Hematopoietic multipotent progenitor cell treated with erythropoietin and hydrocortisone succinate and interleukin-3 and kit ligand, for 8 days (in vitro differentiated cells): ENCODE results near the gene PABPC1L.
A peak's percentile ranks its signal among the peaks of the same experiment; 100 is the strongest.

Source experiments
- DNase-seq: peaks from one replicate; pipeline ENCODE4 v3.0.0-alpha.2; 2015

The PABPC1L gene

DNA sequence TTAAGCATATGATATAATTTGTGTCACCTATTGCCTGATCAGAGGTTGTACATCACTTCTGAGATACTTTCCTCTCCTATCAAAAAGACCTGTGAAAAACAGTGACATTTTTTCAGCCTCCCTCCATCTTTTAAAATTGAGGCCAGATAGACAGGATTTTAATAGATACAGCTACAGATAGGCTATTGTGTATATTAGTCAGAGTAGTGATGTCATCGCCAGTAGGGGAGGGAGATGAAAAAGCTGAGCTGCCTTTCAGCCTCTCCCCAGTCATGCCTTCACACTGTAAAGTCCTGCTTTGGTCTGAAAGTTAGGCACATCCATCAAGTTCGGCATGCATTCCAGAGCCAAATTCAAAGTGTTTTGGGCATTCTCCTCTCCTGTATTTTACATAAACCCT is 7.9 kb upstream of the PABPC1L start:
- DNase-seq, result no peak

DNA sequence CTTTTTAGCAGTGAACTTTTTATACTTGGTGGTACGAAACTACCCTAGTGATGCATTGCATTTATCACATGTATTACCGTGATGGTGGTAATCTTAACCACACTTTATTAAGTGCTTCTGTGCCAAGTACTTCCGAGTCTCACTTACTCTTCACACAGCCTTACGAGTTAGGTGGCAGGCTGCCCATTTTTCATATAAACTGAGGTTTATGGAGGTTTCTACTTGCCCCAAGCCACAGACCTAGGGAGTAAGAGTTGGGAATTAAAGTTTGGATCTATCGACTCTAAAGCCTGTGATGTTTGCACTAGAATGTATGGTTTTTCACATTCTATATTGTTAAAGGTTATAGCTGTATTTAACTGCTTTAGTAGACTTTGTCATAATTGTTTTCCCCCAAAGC is 5.5 kb upstream of the PABPC1L start:
- DNase-seq, result no peak

DNA sequence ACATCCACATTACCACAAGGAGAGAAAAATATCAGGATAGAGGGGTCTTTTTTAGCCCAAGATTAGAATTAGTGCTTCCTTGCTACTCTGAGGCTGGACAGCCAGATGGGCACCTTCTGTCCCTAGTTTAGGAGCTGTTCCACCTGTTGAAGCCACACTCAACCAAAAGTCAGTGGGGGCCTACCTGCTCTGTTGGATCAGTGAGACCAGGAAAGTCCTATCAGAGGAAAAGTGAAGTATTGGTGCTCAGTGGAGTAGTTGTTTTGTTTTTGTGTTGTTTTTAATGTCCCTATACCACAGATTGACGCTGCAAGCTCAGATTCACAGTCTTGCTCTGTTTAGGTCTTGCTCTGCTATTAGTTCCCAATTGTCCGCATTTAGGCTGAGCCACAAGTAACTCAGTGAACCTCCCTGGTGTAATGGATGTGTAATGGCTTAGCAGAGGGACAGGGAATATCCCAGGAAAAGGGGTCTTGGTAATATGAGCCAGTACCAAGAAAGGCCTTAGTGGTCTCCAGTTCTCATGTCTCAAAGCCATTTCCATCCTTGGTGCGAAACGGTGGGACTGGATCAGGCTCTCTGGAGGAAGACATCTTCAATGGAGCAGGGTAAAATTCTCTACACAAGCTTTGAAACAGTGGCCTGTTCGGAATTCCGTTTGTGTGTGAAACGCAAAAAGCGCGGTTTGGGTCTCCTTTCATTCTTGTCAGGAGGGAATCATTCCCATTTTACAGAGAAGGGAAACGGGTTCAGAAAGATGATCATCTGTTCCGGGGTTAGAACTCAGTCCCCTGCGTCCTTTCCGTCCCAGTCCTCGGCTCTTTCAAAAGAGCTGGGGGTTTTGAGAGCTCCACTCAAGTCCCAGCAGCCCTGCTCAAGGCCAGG is 631 bp upstream of the PABPC1L start:
- no peak for DNase-seq

DNA sequence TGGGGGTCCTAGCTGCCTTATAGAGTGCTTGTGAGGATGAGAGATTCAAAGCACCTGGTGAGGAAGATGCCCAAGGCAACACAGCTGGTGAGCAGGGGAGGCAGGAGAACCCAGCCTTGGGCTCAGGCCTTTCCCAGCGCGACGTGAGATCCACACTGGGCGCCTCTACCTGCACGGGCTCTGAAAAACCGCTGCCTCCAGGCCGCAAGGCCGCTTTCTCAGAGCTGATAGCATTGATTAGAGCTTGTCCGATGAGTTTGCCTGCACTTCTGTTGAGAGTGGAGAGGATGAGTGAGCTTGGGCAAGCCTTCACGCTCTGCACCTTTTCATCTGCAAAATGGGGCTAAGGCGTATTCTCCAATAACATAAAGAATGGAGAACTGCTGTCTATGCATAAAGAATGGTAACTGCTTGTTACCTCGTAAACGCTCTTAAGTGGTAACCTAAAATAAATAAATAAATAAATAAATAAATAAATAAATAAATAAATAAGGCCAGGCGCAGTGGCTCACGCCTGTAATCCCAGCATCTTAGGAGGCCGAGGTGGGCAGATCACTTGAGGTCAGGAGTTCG is 916 bp downstream of the PABPC1L start:
- DNase-seq, result no peak

DNA sequence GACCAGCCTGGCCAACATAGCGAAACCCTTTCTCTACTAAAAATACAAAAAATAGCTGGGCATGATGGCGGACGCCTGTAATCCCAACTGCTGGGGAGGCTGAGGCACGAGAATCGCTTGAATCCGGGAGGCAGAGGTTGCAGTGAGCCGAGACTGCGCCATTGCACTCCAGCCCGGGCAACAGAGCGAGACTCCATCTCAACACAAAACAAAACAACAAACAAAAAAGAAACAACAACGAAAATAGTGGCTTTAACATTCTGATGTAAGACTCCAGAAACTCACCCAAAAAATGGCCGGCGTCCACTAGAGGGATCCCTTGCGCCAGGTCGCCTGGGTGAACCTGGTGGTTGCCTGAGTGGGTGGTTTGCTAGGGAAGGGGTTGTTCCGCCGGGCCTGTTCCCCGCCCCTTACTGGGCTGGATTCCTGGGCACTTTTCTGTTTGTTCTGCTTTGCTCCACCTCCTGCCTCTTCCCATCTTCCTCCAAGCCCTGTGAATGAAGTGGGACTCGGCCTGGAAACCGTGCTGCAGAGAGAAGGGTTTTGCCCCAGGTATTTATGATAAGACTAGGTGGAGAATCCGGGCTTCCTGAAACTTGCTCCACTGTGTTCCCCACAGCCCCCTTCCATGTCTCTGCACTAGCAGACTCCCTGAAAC is 1.5 kb downstream of the PABPC1L start:
- DNase-seq, result peak; percentile 72

DNA sequence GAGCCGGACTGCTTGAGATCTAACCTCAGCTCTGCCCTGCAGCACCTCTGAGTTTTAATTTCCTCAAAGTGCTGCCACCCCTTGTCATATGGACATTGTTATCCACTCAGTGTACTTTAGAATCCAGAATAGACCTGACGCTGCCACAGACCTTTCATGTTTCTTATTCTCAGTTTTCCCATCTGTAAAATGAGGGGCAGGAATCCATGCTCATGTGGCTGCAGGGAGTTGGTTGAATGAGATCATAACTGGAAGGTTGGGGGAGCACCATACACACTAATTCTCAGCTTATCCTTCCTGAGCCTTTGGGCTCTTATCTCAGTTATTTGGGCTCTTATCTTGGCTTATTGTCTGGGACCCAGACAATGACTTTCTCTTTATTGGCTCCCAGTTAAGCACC is 2.3 kb downstream of the PABPC1L start:
- no peak for DNase-seq

DNA sequence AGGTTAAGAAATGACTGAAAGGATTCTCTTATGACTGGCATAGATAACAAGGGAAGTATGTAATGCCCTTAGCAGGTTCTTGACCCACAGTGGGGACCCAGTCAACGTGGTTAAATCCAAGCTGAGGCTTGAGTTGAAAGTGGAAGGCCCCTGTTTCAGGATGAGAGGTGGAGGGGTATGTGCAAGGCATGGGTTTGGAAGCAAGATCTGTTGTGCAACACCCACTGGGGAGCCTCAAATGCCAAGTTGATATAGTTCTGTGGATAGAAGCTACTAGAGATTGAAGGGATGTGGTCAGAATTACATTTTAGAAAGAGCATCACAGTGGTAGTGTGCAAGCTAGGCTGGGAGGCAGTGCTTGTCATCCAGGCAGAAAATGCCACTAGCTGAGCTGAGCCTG is 5.1 kb downstream of the PABPC1L start:
- DNase-seq, result no peak

DNA sequence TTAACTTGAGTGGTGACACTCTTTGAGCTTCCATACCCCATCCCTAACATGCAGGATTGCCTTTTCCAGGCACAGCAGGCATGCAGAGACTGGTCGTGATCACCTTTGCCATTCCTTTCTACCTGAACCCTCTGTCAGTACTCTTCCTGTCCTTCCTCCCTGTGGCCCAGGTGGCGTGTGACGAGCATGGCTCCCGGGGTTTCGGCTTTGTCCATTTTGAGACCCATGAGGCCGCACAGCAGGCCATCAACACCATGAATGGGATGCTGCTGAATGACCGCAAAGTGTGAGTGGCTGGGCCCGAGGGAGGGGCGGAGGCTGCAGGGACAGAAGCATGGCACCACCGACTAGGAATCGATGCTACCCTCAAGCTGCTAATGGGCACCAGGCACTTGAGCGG is 6.7 kb downstream of the PABPC1L start:
- DNase-seq, result no peak

DNA sequence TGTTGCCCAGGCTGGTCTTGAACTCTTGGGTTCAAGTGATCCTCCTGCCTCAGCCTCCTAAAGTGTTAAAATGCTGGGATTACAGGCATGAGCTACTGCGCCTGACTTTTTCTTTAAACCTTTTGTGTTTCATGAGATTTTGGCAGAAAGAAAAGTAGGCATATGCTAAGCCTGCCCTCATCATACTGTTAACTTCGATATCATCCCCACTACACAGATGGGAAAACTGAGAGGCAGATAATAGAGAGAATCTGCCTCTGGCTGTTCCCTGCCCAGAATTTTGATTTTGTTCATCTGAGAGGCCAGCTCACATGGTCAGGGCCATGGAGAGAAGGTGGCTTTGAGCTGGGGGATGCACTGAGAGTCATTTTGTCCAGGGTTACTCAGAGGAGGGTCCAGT is 7.5 kb downstream of the PABPC1L start:
- DNase-seq, result no peak

DNA sequence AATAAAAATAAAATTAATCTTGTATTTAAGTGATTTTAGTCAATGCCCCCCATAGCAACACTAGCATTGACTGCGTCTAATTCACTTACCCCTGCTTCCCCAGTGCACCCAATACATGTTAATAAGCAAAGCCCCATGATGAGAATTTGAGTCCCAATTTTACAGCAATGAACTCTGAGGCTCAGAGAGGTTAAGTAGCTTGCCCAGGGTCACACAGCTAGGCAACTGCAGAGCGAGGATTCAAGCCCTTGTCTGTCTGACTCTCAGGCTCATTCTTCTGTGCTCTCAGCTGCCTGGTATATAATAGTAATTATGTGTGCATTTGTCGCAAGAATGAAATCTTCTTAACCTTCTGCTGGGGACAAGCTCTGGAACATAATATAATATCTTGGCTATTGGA is 8.5 kb downstream of the PABPC1L start:
- no peak for DNase-seq

DNA sequence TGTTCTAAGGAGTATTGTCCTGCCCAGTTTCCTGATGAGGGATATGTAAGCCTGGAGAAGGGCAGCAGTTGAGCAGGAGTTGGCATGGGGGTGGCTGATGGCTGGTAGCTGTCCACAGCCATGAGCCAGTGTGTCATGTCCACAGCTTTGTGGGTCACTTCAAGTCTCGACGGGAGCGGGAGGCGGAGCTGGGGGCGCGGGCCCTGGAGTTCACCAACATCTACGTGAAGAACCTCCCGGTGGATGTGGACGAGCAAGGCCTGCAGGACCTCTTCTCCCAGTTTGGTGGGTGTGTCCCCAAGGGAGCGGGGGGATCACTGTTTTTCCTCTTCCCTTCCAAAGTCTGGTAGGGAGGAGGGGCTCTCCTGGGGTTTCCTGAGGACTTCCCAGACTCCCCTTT is 8.9 kb downstream of the PABPC1L start:
- no peak for DNase-seq

DNA sequence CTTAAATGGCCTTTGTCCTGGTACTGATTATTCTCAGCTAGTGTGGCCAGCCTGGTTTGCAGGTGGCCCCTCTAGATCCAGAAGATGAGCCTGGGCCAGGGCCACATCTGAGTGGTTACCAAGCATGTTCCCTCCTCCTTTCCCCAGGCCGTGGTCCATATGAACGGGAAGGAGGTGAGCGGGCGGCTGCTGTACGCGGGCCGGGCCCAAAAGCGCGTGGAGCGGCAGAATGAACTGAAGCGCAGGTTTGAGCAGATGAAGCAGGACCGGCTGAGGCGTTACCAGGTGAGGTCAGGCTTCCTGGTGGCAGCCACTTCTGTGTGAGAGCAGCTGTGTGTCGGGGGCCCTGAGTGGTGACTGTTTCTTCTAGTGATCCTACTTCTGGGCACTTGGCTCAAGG is 11.6 kb downstream of the PABPC1L start:
- DNase-seq, result no peak

DNA sequence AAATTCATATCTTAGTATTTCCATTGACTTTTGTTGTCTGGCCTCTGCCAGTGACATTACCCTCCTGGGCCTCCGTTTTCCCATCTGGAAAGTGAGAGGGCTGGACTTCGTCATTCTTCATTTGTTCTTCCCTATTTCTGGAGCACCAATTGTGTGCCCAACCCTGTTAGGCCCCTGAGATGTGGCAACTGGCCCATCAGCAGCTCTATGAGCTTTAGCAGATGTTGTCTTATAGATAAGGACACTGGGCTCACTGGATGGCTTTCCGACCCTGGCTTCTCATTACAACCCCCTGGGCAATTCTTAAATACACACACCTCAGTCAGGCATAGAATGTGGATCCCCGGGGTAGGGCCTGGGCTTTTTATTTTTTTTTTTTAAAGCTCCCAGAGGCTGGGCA is 14.7 kb downstream of the PABPC1L start:
- DNase-seq, result peak; percentile 73

DNA sequence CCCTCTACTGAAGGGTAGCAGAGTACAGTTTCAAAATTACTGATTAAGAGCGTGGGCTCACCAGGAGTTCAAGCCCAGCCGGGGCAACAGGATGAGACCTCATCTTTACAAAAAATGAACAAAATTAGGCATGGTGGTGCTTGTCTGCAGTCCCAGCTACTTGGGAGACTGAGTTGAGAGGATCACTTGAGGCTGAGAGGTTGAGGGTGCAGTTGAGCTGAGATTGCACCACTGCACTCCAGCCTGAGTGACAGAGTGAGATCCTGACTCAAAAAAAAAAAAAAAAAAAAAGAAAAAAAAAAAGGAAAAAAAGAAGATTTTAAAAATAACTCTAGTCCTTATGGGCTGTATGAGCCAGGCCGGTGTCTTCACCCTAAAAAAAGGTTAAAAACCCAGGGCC is 18.7 kb downstream of the PABPC1L start:
- DNase-seq, result no peak

DNA sequence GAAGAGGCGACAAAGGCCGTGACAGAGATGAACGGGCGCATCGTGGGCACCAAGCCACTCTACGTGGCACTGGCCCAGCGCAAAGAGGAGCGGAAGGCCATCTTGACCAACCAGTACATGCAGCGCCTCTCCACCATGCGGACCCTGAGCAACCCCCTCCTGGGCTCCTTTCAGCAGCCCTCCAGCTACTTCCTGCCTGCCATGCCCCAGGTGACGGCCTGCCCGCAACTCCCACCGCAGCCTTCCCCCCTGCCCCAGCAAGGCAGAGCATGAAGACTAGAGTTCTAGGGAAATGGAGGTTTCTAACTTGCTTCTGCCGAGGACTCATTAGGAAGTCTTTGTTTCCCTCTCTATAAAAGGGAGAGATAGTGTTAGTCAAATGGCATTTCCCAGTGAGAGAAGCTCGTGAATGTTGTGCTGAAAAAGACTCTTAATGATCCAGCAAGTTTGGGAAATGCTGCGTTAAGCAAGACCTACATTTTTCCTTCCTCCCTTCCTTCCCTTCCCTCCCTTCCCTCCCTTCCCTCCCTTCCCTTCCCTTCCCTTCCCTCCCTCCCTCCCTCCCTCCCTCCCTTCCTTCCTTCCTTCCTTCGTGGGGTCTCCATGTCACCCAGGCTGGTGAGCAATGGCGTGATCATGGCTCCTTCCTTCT is 20.8 kb downstream of the PABPC1L start:
- no peak for DNase-seq

DNA sequence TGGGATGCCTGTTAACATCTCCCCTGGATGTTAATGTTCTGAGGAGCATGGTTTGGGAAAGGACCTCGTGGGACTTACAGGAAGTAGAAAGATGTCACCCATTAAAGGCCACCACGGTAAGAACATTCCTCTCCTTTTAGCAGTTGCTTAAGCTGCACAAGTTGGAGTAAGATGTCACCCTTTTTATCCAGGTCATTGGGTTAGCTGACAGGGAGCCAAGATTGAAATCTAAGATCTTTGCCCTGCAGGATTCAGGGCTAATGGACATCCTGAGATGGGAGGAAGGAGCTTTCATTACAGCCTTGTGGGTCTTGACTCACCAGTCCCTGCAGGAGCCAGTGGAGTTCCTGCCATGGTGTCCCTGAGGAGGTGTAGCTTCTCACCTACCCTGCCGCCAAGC is 22.1 kb downstream of the PABPC1L start:
- no peak for DNase-seq

DNA sequence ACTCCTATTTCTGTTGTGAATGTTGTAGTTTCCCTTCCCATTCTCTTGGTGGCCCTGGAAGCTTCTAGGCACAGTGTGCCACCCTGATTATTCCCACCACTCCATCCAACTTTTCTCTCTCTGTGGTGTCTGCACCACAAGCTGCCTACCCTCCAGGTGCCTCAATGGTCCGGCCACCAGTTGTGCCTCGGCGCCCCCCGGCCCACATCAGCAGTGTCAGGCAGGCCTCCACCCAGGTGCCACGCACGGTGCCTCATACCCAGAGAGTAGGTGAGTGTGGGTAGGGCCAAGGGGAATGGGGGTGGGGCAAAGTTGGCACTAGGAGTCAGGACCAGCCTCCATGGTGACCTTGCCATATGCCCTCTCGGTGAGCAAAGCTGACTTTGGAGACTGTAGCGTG is 23.1 kb downstream of the PABPC1L start:
- no peak for DNase-seq

DNA sequence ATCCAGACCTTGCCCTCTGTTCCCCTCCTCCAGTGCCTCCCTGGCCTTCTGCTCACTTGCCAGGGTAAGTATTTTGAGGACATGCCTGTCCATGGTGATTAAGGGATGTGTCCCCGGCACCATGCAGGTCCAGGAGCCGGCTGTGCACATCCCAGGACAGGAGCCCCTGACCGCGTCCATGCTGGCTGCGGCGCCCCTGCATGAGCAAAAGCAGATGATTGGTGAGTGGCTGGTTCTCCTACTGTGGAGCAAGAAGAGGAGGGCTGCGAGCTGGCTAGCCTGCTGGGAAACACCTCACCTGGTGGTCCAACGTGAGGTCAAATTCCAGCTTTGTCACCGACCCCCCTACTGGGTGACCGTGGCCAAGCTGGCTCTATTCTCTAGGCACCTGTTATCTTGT is 26.6 kb downstream of the PABPC1L start:
- no peak for DNase-seq

DNA sequence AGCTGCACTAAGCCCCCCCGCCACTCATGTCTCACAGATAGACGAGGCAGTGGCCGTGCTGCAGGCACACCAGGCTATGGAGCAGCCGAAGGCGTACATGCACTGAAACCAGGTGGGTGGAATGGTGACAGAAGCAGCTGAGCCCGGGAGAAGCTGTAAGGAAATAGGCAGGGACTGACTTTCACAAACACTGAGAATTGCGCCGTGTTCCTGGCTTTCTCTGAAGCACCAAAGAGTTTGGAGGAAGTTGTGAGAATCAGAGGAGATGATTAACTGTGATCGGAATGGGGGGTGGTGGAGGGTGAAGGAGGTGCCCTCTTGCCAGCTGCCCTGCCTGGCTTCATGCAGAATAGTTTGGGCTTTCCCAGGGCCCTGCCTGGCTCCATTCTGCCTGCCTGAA is 28.8 kb downstream of the PABPC1L start:
- no peak for DNase-seq

DNA sequence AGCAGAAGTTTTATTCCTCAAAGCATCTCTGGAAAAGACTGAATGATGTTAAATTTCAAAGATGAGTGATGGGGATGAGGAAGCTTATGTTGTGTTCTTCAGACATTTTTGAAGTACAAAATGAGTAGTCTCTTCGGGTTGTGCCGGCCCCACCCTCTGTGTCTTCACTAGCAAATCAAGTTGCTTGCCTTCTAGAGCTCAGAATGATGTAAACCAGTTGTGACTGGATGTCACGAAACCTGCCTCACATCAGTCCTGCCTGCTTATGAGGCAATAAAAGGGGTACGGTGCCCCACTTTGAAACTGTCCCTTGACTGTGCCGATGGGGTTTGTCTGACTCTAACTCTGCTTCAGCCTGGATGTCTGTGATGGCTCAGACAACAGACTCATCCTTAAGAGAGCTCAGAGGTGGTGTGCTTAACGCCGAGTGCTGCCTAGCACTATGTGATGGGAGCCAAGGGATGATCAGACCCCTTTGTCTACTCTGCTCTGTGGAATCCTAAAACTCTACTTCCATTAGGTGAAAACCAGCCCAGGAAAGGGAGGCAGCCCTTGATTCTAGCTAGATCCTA is 31.3 kb downstream of the PABPC1L start:
- DNase-seq, result no peak

DNA sequence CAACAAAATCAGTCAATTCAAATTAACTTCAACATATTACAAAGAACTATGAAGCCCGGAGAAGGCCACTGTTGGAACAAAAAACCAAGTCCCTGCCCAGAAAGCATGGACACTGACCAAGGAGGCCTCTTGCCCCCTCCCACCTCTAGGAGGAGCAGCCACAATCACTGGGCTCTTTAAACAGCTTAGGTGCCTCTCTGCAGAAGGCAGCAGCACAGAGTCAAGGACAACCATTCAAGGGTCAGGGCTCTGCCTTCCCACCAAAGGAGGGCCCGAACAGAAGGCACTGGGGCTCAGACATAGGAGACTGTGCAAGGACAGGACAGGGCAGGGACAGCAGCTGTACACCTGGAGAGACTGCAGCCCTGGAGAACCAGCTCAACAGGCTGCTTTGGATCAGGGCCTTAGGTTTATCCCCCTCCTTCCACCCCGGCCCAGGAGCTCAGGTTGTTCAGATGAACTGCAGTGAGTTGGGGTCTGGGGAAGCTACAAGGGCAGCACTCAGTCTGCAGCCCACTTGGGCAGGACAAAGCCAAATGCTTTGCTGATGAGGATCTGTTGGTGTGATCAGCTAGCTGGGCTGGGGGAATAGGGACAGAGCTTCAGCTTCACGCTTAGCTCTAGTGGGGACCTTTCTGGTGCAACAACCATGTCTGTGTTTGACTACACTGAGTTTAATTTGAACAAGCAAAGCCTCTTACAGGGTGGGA is 32.6 kb downstream of the PABPC1L start:
- DNase-seq, result no peak

DNA sequence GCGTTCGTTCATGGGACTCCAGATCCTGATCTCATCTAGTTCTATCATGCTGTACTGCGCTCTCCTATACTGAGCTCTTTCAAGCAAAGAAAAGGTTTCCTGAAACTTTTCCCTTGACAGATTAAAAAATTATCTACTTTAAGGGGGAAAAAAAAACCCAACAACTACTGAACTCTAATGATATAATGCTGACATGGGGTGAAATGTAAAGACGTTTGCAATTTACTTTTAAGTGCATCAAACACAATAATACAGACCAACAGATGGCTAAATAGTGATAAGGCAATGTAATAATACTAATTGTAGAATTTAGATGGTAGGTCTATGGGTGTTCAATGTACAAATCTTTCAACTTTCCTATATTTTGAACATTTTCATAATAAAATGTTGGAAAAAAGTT is 34.0 kb downstream of the PABPC1L start:
- no peak for DNase-seq

DNA sequence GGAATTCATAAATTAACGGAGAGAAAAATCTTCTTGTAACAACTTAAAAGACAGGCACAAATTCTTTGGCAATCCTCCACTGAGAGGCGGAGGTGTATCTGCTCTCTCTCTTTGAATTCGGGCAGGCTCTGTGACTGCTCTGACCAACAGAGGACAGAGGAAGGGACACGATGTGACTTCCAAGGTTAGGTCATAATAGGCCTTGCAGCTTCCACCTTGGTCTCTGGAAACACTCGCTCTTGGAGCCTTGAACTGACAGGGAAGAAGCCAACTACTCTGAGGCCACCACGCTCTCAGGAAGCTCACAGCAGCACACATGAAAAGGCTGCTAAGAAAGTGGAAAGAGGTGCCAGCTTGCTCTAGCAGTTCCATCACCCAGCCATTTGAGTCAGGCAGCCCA is 35.4 kb downstream of the PABPC1L start:
- DNase-seq, result no peak
